Measurements from ENCODE around the gene EPHB1. TPM values are rescaled to one million over a fixed set of nuclear protein-coding genes. Genes with fewer than 3 reads are reported as not detected.
A peak's percentile ranks its signal among the peaks of the same experiment; 100 is the strongest.
"Not testable (repeated sequence)": the region's sequence is repeated elsewhere in the genome, so short reads cannot be mapped to it uniquely, and the experiment has no call there.

The EPHB1 gene
- polyA plus RNA-seq, 1 donor = 3.7 TPM

DNA sequence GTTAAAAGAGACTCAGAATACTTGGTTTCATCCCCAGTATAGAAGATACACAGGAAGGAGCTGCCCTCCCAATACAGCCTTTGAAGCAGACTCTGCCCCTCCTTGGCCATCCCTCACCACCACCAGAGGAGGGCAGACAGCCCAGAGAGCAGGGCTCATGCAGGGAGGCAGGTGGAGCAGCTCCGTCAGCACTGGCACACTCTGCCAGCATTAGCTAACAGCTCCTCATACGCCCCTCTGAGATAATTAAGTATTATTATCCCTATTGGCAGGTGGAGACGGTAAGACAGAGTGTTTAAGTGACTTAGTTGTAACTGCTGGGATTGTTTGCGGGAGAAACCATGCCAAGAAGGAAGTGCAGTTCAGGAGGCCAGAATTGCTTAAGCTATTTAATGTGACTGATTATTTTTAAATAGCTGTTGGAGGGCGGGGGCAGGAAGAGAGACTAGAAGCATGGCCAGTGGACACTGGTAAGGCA lies 434.0 kb downstream of the EPHB1 start:
- Histone ChIP-seq H3K36me3 (ENCODE audit: control insufficient read depth, insufficient read depth, low read length) (no peaks in the 10 kb centered on the region), H3K4me1 (ENCODE audit: control insufficient read depth, insufficient read depth, low read length) (no peaks in the 10 kb centered on the region), H3K9me3 (ENCODE audit: control insufficient read depth, low read depth, low read length) (no peaks in the 10 kb centered on the region), H3K4me3 (ENCODE audit: low read length) (no peak overlapping the region), H3K27me3 (ENCODE audit: control insufficient read depth, insufficient read depth, low read length) (no peaks in the 10 kb centered on the region), H3K27ac (ENCODE audit: low read length) (no peak overlapping the region)
- 54% methylated on average over 2 of the region's 5 CpGs for WGBS (ENCODE audit: insufficient coverage, low lambda C conversion rate)
- peak in 1 of 2 donors; percentile 4 for DNase-seq

DNA sequence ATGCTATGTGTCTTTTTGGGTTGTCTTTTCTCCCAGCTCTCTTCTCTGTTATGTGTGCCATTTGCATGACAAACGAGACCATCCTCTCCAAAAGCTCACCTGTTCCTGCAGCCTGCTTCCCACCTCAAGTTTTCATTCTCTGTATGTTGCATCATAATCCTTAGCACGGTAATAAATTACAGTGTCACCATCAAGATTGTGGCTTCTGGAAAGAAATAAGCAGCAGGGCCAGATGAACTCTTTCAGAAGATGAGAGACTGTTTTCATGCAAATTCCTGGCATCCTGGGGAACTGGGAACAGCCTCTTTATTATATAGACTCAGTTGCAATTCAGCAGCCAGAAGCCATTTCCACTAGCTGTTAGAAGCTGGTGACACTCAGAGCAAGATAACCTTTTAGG lies 436.7 kb downstream of the EPHB1 start:
- Histone ChIP-seq H3K4me1 (ENCODE audit: control insufficient read depth, insufficient read depth, low read length) (no peaks in the 10 kb centered on the region), H3K27ac (ENCODE audit: low read length) (no peak overlapping the region), H3K27me3 (ENCODE audit: control insufficient read depth, insufficient read depth, low read length) (no peaks in the 10 kb centered on the region), H3K4me3 (ENCODE audit: low read length) (no peak overlapping the region), H3K9me3 (ENCODE audit: control insufficient read depth, low read depth, low read length) (no peaks in the 10 kb centered on the region), H3K36me3 (ENCODE audit: control insufficient read depth, insufficient read depth, low read length) (no peaks in the 10 kb centered on the region)
- WGBS (ENCODE audit: insufficient coverage, low lambda C conversion rate) = no CpG with 5 or more reads among the region's 2 CpGs
- no peak for DNase-seq

- no peaks in the 10 kb centered on the region for H3K9me3 ChIP-seq (ENCODE audit: control insufficient read depth, low read depth, low read length)
- no CpG with 5 or more reads among the region's 2 CpGs for WGBS (ENCODE audit: insufficient coverage, low lambda C conversion rate)
- DNase-seq = no peak
- no peaks in the 10 kb centered on the region for H3K4me1 ChIP-seq (ENCODE audit: control insufficient read depth, insufficient read depth, low read length)
- no peaks in the 10 kb centered on the region for H3K36me3 ChIP-seq (ENCODE audit: control insufficient read depth, insufficient read depth, low read length)
- no peaks in the 10 kb centered on the region for H3K27me3 ChIP-seq (ENCODE audit: control insufficient read depth, insufficient read depth, low read length)
- no peak overlapping the region for H3K27ac ChIP-seq (ENCODE audit: low read length)
- H3K4me3 ChIP-seq (ENCODE audit: low read length) = no peak overlapping the region
Measured at GRCh38 chr3:135232226-135232625, 437.2 kb downstream of the EPHB1 start.

DNA sequence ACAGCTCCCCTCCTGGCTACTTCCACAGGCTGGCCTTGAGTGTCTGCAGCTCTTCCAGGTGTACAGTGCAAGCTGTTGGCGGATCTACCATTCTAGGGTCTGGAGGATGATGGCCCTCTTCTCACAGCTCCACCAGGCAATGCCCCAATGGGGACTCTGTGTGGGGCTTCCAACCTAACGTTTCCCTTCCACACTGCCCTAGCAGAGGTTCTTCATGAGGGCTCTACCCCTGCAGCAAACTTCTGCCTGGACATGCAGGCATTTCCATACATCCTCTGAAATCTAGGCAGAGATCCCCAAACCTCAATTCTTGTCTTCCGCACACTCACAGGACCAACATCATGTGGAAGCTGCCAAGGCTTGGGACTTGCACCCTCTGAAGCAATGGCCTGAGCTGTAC lies 438.4 kb downstream of the EPHB1 start:
- H3K36me3 ChIP-seq (ENCODE audit: control insufficient read depth, insufficient read depth, low read length); H3K4me1 ChIP-seq (ENCODE audit: control insufficient read depth, insufficient read depth, low read length); DNase-seq; H3K27ac ChIP-seq (ENCODE audit: low read length); H3K27me3 ChIP-seq (ENCODE audit: control insufficient read depth, insufficient read depth, low read length); H3K4me3 ChIP-seq (ENCODE audit: low read length); H3K9me3 ChIP-seq (ENCODE audit: control insufficient read depth, low read depth, low read length): not testable (repeated sequence)
- no CpG with 5 or more reads among the region's 3 CpGs for WGBS (ENCODE audit: insufficient coverage, low lambda C conversion rate)

DNA sequence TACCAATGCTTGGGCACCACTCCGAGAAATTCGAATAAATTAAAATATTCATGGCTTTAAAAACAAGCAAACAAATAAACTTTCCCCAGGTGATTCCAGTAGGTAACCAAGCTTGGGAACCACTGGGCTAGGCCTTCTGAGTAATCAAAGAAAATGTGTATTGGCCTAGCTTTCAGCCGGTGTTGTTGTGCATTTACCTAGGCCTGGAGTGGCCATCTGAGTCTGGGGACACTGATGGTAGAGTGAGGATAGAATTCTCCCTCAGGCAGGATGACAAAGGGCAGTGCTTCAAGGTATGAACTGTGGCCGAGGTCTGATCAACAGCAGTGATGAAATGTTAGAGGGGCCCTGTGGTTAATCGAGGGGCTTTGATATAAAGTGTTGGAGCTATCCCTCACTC lies 440.5 kb downstream of the EPHB1 start:
- no peaks in the 10 kb centered on the region for H3K9me3 ChIP-seq (ENCODE audit: control insufficient read depth, low read depth, low read length)
- WGBS (ENCODE audit: insufficient coverage, low lambda C conversion rate) = no CpG with 5 or more reads among the region's 5 CpGs
- H3K36me3 ChIP-seq (ENCODE audit: control insufficient read depth, insufficient read depth, low read length) = no peaks in the 10 kb centered on the region
- no peak overlapping the region for H3K4me3 ChIP-seq (ENCODE audit: low read length)
- no peak for DNase-seq
- H3K27me3 ChIP-seq (ENCODE audit: control insufficient read depth, insufficient read depth, low read length) = peaks cover 7% of the 10 kb centered on the region
- no peaks in the 10 kb centered on the region for H3K4me1 ChIP-seq (ENCODE audit: control insufficient read depth, insufficient read depth, low read length)
- no peak overlapping the region for H3K27ac ChIP-seq (ENCODE audit: low read length)

GRCh38 chr3:135237371-135238143 lies 442.5 kb downstream of the EPHB1 start:
- no peak overlapping the region for H3K27ac ChIP-seq (ENCODE audit: low read length)
- DNase-seq = no peak
- H3K9me3 ChIP-seq (ENCODE audit: control insufficient read depth, low read depth, low read length) = no peaks in the 10 kb centered on the region
- H3K27me3 ChIP-seq (ENCODE audit: control insufficient read depth, insufficient read depth, low read length) = peaks cover 7% of the 10 kb centered on the region
- H3K36me3 ChIP-seq (ENCODE audit: control insufficient read depth, insufficient read depth, low read length) = no peaks in the 10 kb centered on the region
- no peaks in the 10 kb centered on the region for H3K4me1 ChIP-seq (ENCODE audit: control insufficient read depth, insufficient read depth, low read length)
- no CpG with 5 or more reads among the region's 3 CpGs for WGBS (ENCODE audit: insufficient coverage, low lambda C conversion rate)
- H3K4me3 ChIP-seq (ENCODE audit: low read length) = no peak overlapping the region

- Histone ChIP-seq H3K4me1 (ENCODE audit: control insufficient read depth, insufficient read depth, low read length) (no peaks in the 10 kb centered on the region), H3K9me3 (ENCODE audit: control insufficient read depth, low read depth, low read length) (no peaks in the 10 kb centered on the region), H3K27me3 (ENCODE audit: control insufficient read depth, insufficient read depth, low read length) (peaks cover 7% of the 10 kb centered on the region), H3K27ac (ENCODE audit: low read length) (no peak overlapping the region), H3K36me3 (ENCODE audit: control insufficient read depth, insufficient read depth, low read length) (no peaks in the 10 kb centered on the region), H3K4me3 (ENCODE audit: low read length) (no peak overlapping the region)
- no CpG with 5 or more reads among the region's 4 CpGs for WGBS (ENCODE audit: insufficient coverage, low lambda C conversion rate)
- DNase-seq = no peak
Measured at GRCh38 chr3:135238236-135238830, 443.3 kb downstream of the EPHB1 start.

DNA sequence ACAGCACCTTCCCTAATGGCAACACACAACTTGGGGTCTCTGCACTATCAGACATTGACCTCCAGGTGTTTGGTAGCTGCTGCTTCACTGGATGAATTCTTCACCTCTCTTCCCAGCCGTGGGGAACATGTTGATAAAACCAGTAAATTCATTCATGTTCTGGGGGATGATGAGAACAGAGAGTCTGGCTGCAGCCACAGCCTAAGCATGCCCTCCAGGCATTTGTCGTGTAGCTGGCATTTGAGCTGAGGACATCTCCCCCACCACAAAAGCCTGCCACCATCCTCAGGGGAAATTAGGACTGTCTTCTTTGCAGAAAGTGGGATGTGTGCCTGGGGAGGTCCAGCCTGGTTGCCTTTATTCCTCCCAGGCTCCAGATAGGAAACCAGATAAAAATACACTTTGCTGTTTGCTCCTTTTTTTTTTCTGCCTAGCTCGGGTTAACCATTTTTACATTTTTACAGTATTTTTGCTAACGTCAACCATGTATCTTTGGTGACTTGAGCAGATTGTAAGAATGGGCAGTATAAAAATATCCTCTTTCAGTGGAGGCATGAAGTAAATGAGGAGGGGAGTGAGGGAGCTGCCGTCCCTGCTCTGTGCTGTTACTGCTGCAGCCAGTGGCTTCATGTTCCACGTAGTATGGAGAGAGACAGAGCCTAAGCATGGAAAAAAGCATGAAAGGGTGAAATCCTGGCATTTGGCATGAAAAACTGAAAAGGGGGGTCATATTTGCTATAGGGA lies 444.0 kb downstream of the EPHB1 start:
- peaks cover 7% of the 10 kb centered on the region for H3K27me3 ChIP-seq (ENCODE audit: control insufficient read depth, insufficient read depth, low read length)
- whole genome bisulfite sequencing (ENCODE audit: insufficient coverage, low lambda C conversion rate) = 76% methylated on average over 2 of the region's 6 CpGs
- no peak for DNase-seq
- no peak overlapping the region for H3K4me3 ChIP-seq (ENCODE audit: low read length)
- no peaks in the 10 kb centered on the region for H3K36me3 ChIP-seq (ENCODE audit: control insufficient read depth, insufficient read depth, low read length)
- no peaks in the 10 kb centered on the region for H3K9me3 ChIP-seq (ENCODE audit: control insufficient read depth, low read depth, low read length)
- no peaks in the 10 kb centered on the region for H3K4me1 ChIP-seq (ENCODE audit: control insufficient read depth, insufficient read depth, low read length)
- H3K27ac ChIP-seq (ENCODE audit: low read length) = no peak overlapping the region

DNA sequence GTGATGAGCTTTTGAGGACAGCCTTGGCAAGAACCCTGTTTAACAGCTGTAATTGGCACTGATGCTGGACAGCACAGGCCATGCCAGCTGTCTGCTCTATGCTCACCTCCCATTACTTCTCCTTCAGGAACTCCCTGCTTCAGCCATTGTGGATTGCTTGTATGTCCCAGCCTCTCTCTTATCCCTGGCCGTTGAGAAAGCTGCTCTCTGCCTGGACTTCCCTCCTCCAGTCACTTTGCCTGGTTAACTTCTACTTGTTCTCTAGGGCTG lies 444.5 kb downstream of the EPHB1 start:
- no CpG with 5 or more reads among the region's 1 CpG for WGBS (ENCODE audit: insufficient coverage, low lambda C conversion rate)
- H3K27me3 ChIP-seq (ENCODE audit: control insufficient read depth, insufficient read depth, low read length) = peaks cover 7% of the 10 kb centered on the region
- H3K4me3 ChIP-seq (ENCODE audit: low read length) = no peak overlapping the region
- H3K27ac ChIP-seq (ENCODE audit: low read length) = no peak overlapping the region
- H3K9me3 ChIP-seq (ENCODE audit: control insufficient read depth, low read depth, low read length) = no peaks in the 10 kb centered on the region
- H3K36me3 ChIP-seq (ENCODE audit: control insufficient read depth, insufficient read depth, low read length) = no peaks in the 10 kb centered on the region
- H3K4me1 ChIP-seq (ENCODE audit: control insufficient read depth, insufficient read depth, low read length) = no peaks in the 10 kb centered on the region
- no peak for DNase-seq

- peaks cover 7% of the 10 kb centered on the region for H3K27me3 ChIP-seq (ENCODE audit: control insufficient read depth, insufficient read depth, low read length)
- no peak overlapping the region for H3K27ac ChIP-seq (ENCODE audit: low read length)
- H3K4me1 ChIP-seq (ENCODE audit: control insufficient read depth, insufficient read depth, low read length) = no peaks in the 10 kb centered on the region
- DNase-seq = no peak
- H3K4me3 ChIP-seq (ENCODE audit: low read length) = no peak overlapping the region
- H3K9me3 ChIP-seq (ENCODE audit: control insufficient read depth, low read depth, low read length) = no peaks in the 10 kb centered on the region
- H3K36me3 ChIP-seq (ENCODE audit: control insufficient read depth, insufficient read depth, low read length) = no peaks in the 10 kb centered on the region
Measured at GRCh38 chr3:135240426-135240825, 445.4 kb downstream of the EPHB1 start.
